Neutrophil (primary cell): Measurements from ENCODE around the gene NOP14.

Experiments
- H3K27ac ChIP-seq: fragments of 200-600 bp; sonication (generic); 2 replicates; pipeline ENCODE4 v1.5.1; 2016; ENCODE audit warnings: mild to moderate bottlenecking, moderate library complexity
- H3K27me3 ChIP-seq: fragments of 200-600 bp; sonication (generic); 2 replicates; pipeline ENCODE4 v1.6.0; 2016; ENCODE audit warnings: mild to moderate bottlenecking
- H3K36me3 ChIP-seq: fragments of 200-600 bp; sonication (generic); 2 replicates; pipeline ENCODE4 v1.5.1; 2017
- H3K4me1 ChIP-seq, 2 experiments: fragments of 200-600 bp in 1 of 2; sonication (generic) in 1 of 2; 1 replicate in 1 of 2; 2 replicates in 1 of 2; pipeline versions ENCODE4 v1.5.1 to v1.6.1; 2013 to 2016; ENCODE audit warnings: low read depth in 1 of 2, low read length in 1 of 2, mild to moderate bottlenecking in 1 of 2, moderate library complexity in 1 of 2; ENCODE audit not compliant: control insufficient read depth in 1 of 2, insufficient read depth in 1 of 2
- H3K4me3 ChIP-seq, 2 experiments: fragments of 200-600 bp in 1 of 2; sonication (generic) in 1 of 2; 1 replicate in 1 of 2; 2 replicates in 1 of 2; pipeline ENCODE4 v1.5.1; 2013 to 2016; ENCODE audit warnings: low read depth in 1 of 2, low read length in 1 of 2, mild to moderate bottlenecking in 1 of 2, moderate library complexity in 1 of 2
- H3K9me3 ChIP-seq: fragments of 200-600 bp; sonication (generic); 2 replicates; pipeline ENCODE4 v1.5.1; 2016
- CTCF ChIP-seq: fragments of 200-600 bp; sonication (generic); IDR thresholded peaks from 2 replicates; pipeline ENCODE4 v1.5.1; 2016; ENCODE audit warnings: antibody characterized with exemption

The NOP14 gene

GRCh38 chr4:2901186-2901585, 62.0 kb downstream of the NOP14 start:
- H3K4me3 ChIP-seq: no peak overlapping the region
- TF ChIP-seq CTCF: no peak
- H3K27ac ChIP-seq: no peak overlapping the region
- no peaks in the 10 kb centered on the region for H3K4me1 ChIP-seq
- H3K36me3 ChIP-seq: peaks cover 96% of the 10 kb centered on the region
- no peaks in the 10 kb centered on the region for H3K27me3 ChIP-seq
- H3K9me3 ChIP-seq: no peaks in the 10 kb centered on the region

- H3K27ac ChIP-seq: no peak overlapping the region
- no peak for TF ChIP-seq CTCF
- H3K36me3 ChIP-seq: peaks cover 96% of the 10 kb centered on the region
- no peaks in the 10 kb centered on the region for H3K9me3 ChIP-seq
- no peaks in the 10 kb centered on the region for H3K27me3 ChIP-seq
- H3K4me3 ChIP-seq: no peak overlapping the region
- H3K4me1 ChIP-seq: no peaks in the 10 kb centered on the region
Observed at GRCh38 chr4:2900741-2901140, 62.5 kb downstream of the NOP14 start.

- TF ChIP-seq CTCF: no peak
- Histone ChIP-seq H3K27ac (peak overlapping the region; percentile 5), H3K36me3 (peaks cover 95% of the 10 kb centered on the region), H3K4me1 (no peaks in the 10 kb centered on the region), H3K4me3 (no peak overlapping the region), H3K9me3 (no peaks in the 10 kb centered on the region), H3K27me3 (no peaks in the 10 kb centered on the region)
Observed at GRCh38 chr4:2898001-2898400, 65.2 kb downstream of the NOP14 start.

DNA sequence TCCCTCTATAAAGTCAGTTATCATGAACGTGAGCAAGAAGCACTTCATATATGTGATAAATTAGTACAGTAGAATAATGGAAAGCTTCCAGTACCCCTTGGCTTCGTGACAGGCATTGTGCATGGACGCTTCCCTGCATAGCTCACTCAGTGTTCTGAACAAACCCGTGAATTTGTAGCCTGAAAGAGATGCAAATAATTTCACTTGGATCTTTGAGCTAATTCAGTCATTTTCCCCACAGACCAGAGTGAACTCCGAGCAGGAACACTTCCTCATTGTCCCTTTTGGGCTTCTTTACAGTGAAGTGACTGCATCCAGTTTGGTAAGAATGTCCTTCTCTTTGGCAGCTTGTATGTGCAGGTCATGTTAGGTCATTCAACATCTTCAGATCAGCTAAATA, 69.4 kb downstream of the NOP14 start:
- TF ChIP-seq CTCF: no peak
- Histone ChIP-seq H3K27ac (peak overlapping the region; percentile 4), H3K9me3 (no peaks in the 10 kb centered on the region), H3K36me3 (peaks cover 59% of the 10 kb centered on the region), H3K27me3 (no peaks in the 10 kb centered on the region), H3K4me1 (no peaks in the 10 kb centered on the region), H3K4me3 (no peak overlapping the region)

DNA sequence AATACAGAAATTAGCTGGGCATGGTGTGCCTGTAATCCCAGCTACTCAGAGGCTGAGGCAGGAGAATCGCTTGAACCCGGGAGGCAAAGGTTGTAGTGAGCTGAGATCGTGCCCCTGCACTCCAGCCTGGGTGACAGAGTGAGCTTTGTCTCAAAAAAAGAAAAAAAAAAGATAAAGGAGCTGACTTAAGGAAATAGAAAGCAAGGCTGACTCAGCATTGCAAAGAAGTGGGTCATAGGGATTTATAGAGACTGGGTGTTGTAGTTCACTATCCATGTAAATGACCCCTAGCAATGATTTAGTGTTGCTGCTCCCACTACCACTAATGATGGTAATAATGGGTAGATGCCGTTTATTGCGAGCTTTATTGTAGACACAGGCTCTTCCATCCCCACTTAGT, 71.9 kb downstream of the NOP14 start:
- Histone ChIP-seq H3K27me3 (no peaks in the 10 kb centered on the region), H3K9me3 (no peaks in the 10 kb centered on the region), H3K27ac (no peak overlapping the region), H3K4me3 (no peak overlapping the region), H3K4me1 (no peaks in the 10 kb centered on the region), H3K36me3 (peaks cover 54% of the 10 kb centered on the region)
- TF ChIP-seq CTCF: no peak

- Histone ChIP-seq H3K36me3 (peaks cover 54% of the 10 kb centered on the region), H3K4me3 (no peak overlapping the region), H3K4me1 (no peaks in the 10 kb centered on the region), H3K27me3 (no peaks in the 10 kb centered on the region), H3K27ac (peak overlapping the region; percentile 26), H3K9me3 (no peaks in the 10 kb centered on the region)
- TF ChIP-seq CTCF: no peak
Observed at GRCh38 chr4:2888886-2889285, 74.3 kb downstream of the NOP14 start.
